ENCODE results near the gene PLCB4.
A peak's percentile ranks its signal among the peaks of the same experiment; 100 is the strongest.

Gene PLCB4

GRCh38 chr20:9061434-9061833 is 7.5 kb upstream of the PLCB4 start:
- DNase-seq (ENCODE audit: low spot score): no peak

DNA sequence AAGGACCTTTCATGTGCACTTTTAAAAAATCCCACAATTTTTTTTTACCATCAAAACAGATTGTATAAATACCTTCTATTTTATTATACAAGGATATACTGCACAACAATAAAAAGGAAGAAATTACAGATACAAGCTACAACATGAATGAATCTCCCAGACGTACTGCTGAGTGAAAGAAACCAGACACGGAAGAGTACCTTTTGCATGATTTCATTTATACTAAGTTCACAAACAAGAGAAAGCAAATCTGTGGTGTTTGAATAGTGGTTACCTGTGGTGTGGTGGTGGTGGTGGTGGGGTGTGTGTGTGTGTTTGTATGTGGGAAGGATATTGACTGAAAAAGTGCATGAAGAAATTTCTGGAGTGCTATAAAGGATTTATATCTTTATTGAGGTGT is 6.8 kb upstream of the PLCB4 start:
- no peak for DNase-seq (ENCODE audit: low spot score)

GRCh38 chr20:9066191-9066590 is 2.7 kb upstream of the PLCB4 start:
- DNase-seq (ENCODE audit: low spot score): no peak

- peak; percentile 14 for DNase-seq (ENCODE audit: low spot score)
These were observed 570 bp upstream of the PLCB4 start for GRCh38 chr20:9068233-9068801.

GRCh38 chr20:9070304-9070703 is 1.4 kb downstream of the PLCB4 start:
- no peak for DNase-seq (ENCODE audit: low spot score)

- DNase-seq (ENCODE audit: low spot score): no peak
These were observed 3.3 kb downstream of the PLCB4 start for GRCh38 chr20:9071976-9072726.

DNA sequence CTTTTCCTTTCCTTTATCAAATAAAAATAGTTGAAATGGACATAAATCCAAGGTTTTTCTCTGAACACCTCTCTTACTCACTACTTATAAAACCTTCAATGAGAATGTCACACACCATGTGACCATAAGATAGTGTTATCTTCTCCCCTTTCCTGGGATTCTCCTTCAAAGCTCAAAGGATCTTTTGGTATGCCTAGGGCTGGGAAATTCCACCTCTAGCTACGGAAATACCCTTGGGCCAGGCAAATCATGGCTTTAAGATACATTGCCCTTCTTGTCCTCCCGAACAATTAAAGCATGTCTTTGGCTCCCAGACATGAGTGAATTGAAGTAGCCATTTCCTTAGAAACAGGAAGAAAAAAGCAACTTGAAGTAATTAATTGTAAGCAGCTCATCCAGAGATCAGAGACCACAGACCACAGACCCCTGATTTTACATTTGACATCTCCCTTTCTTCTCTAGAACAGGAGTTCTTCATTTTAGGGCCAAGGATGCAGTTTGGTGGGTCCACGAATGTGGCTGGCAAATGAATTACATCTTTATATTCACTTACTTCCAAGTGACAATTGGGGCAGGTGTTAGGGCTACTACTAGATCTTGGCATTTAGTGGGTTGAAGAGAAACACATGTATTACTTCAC is 4.1 kb downstream of the PLCB4 start:
- no peak for DNase-seq (ENCODE audit: low spot score)

DNA sequence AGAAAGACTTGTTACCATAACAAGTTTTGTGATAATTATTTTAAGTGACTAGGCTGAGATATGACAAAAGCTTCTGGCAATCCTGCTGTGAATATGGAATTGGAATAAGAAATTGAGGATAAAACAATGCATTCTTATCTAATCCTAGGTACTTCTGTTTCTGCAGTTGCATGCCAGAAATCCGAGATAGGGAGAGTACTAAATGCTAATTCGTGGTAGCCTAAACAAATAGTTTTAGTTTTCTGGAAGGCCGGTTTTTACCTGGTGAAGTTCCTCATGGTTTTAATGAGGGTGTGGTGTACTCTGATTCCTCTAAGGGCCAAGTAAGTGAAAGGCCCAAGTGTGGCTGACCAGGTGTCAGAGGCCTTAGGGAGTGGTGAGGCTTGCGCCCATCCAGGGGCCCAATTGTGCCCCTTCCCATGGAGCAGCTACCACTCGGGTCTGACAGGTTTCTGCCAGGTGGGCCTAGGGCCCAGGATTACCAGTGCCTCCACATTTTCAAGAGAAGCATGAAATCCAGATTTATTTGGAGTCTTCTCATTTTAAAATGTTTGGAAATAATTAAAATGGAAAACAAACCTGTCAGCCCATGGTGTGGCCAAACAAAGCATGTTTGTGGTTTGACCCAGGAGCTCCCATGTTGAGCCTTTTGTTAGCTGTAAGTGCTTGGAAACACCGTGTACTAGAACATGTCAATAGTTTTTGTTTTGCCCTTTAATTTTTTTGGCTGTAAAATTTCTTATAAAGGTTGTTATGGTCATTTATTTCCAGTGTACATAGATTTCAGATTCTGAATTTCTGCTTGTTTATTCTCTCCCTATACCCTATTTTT is 6.6 kb downstream of the PLCB4 start:
- no peak for DNase-seq (ENCODE audit: low spot score)

- DNase-seq (ENCODE audit: low spot score): no peak
These were observed 7.6 kb downstream of the PLCB4 start for GRCh38 chr20:9076440-9076839.

- no peak for DNase-seq (ENCODE audit: low spot score)
These were observed 10.2 kb downstream of the PLCB4 start for GRCh38 chr20:9078826-9079731.

GRCh38 chr20:9081423-9081966 is 12.6 kb downstream of the PLCB4 start:
- no peak for DNase-seq (ENCODE audit: low spot score)

GRCh38 chr20:9082741-9083140 is 13.9 kb downstream of the PLCB4 start:
- DNase-seq (ENCODE audit: low spot score): no peak

- DNase-seq (ENCODE audit: low spot score): no peak
These were observed 18.8 kb downstream of the PLCB4 start for GRCh38 chr20:9087531-9088217.

GRCh38 chr20:9088556-9088955 is 19.7 kb downstream of the PLCB4 start:
- DNase-seq (ENCODE audit: low spot score): no peak

DNA sequence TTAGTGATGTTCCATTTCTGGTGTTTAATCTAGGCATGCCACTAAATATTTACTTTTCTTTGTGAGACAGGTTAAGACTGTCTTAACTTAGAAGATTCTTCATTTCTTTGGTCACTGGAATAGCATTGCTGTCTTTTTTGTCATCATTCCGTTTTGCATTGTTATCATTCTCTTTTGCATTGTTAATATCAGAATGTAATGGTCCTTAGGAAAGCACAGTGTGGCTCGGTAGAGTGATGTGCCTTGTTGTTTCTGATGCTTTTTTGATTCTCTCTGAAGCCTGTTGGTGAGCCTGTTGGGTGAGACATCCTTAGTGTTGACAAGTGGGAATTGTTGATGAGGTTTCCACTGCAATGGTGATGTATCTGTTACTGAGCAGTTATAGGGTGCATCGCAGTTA is 23.2 kb downstream of the PLCB4 start:
- no peak for DNase-seq (ENCODE audit: low spot score)

GRCh38 chr20:9092655-9093054 is 23.8 kb downstream of the PLCB4 start:
- no peak for DNase-seq (ENCODE audit: low spot score)

- DNase-seq (ENCODE audit: low spot score): no peak
These were observed 24.5 kb downstream of the PLCB4 start for GRCh38 chr20:9093218-9093957.

- no peak for DNase-seq (ENCODE audit: low spot score)
These were observed 30.5 kb downstream of the PLCB4 start for GRCh38 chr20:9099372-9099771.

DNA sequence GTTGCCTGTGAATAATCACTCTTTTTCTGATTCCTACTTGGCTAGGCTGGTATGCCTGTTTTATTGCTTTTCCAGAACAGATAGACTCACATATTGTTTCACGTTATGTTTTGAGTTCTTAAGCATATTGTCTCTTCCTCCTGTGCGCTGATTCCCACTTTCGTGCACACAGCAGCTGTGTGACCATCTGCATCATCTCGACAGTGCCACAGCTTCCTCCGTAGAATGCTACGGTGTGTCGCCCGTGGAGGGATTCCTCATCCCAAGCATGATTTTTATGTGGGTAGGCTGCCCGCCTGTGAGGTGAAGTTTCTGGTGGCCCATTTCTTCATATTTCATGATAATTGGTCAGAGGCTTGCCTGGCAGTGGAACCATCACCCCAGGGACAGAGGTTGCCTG is 31.8 kb downstream of the PLCB4 start:
- DNase-seq (ENCODE audit: low spot score): no peak

- DNase-seq (ENCODE audit: low spot score): no peak
These were observed 33.6 kb downstream of the PLCB4 start for GRCh38 chr20:9102456-9102855.

Measured in globus pallidus (tissue), 1 donor.